Neural progenitor cell (in vitro differentiated cells): ENCODE measurements around the gene WHAMM.

Source experiments
- EZH2 ChIP-seq: fragments of 200-600 bp; sonication (generic); IDR thresholded peaks from 2 replicates; pipeline ENCODE4 v1.6.1; 2017; ENCODE audit warnings: antibody characterized with exemption, mild to moderate bottlenecking, moderate library complexity
- EZH2phosphoT487 ChIP-seq: fragments of 200-600 bp; sonication (generic); IDR thresholded peaks from 2 replicates; pipeline ENCODE4 v1.6.1; 2017; ENCODE audit warnings: antibody characterized with exemption
- TF ChIP-seq, protein P1 (sequence below): fragments of 200-600 bp; sonication (generic); IDR thresholded peaks from 2 replicates; pipeline ENCODE4 v1.5.1; 2017; ENCODE audit warnings: antibody characterized with exemption, mild to moderate bottlenecking

GRCh38 chr15:82833362-82833682 lies 23.9 kb downstream of the WHAMM start:
- TF ChIP-seq, protein P1, sequence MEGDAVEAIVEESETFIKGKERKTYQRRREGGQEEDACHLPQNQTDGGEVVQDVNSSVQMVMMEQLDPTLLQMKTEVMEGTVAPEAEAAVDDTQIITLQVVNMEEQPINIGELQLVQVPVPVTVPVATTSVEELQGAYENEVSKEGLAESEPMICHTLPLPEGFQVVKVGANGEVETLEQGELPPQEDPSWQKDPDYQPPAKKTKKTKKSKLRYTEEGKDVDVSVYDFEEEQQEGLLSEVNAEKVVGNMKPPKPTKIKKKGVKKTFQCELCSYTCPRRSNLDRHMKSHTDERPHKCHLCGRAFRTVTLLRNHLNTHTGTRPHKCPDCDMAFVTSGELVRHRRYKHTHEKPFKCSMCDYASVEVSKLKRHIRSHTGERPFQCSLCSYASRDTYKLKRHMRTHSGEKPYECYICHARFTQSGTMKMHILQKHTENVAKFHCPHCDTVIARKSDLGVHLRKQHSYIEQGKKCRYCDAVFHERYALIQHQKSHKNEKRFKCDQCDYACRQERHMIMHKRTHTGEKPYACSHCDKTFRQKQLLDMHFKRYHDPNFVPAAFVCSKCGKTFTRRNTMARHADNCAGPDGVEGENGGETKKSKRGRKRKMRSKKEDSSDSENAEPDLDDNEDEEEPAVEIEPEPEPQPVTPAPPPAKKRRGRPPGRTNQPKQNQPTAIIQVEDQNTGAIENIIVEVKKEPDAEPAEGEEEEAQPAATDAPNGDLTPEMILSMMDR, result no peak
- TF ChIP-seq EZH2, result no peak
- TF ChIP-seq EZH2phosphoT487, result no peak
